Thyroid gland (tissue), 4 donors: ENCODE results near the gene FLT3. TPM values are rescaled to one million over a fixed set of nuclear protein-coding genes. Genes with fewer than 3 reads are reported as not detected.
"Not testable (repeated sequence)": the region's sequence is repeated elsewhere in the genome, so short reads cannot be mapped to it uniquely, and the experiment has no call there.

Experiments
- DNase-seq, 2 donors: peaks; one replicate each; pipeline ENCODE4 v3.0.0-alpha.2; 2019
- H3K27ac ChIP-seq, 3 donors: fragments of 200-600 bp; sonication (generic); 1 replicate in 2 of 3; 2 replicates in 1 of 3; pipeline ENCODE4 v1.5.1; 2016 to 2019; ENCODE audit warnings: mild to moderate bottlenecking in 1 of 3, moderate library complexity in 1 of 3
- H3K27me3 ChIP-seq: fragments of 200-600 bp; sonication (generic); one replicate; pipeline ENCODE4 v1.5.1; 2019
- H3K36me3 ChIP-seq, 2 donors: fragments of 200-600 bp; sonication (generic); one replicate each; pipeline ENCODE4 v1.5.1; 2016 to 2019
- H3K4me1 ChIP-seq, 2 donors: fragments of 200-600 bp; sonication (generic); one replicate each; pipeline ENCODE4 v1.5.1; 2017 to 2019
- H3K4me3 ChIP-seq, 3 donors: fragments of 200-600 bp; sonication (generic); replicated peaks in 1 of 3; 1 replicate in 2 of 3; 2 replicates in 1 of 3; pipeline ENCODE4 v1.5.1; 2016; ENCODE audit warnings: mild to moderate bottlenecking in 1 of 3
- H3K9me3 ChIP-seq: fragments of 200-600 bp; sonication (generic); one replicate; pipeline ENCODE4 v1.5.1; 2017
- POLR2A ChIP-seq, 2 donors: fragments of 450-650 bp; IDR thresholded peaks; one replicate each; pipeline ENCODE4 v1.6.1; 2017; ENCODE audit warnings: antibody characterized with exemption in 2 of 2, mild to moderate bottlenecking in 2 of 2, moderate library complexity in 1 of 2
- WGBS, 2 donors: methylation state at CpG; one replicate each; pipeline ENCODE4 v1.1.5; 2017; 5-methylcytosine and 5-hydroxymethylcytosine counted together
- intact Hi-C: fragments of 100-400 bp; cut with DNase I; formaldehyde crosslinking; loops from one replicate; pipeline ENCODE4 v1.15.1; 2023
- total RNA-seq, 4 donors: library from RNA; depleted of rRNA; stranded (reverse); fragments of >200 nt; gene quantifications; one replicate each; pipeline ENCODE4 v1.2.3, GENCODE V29; 2016
- TF ChIP-seq, protein P1 (sequence below), 6 experiments: fragments of 200-600 bp in 3 of 6; fragments of 450-650 bp in 3 of 6; sonication (generic) in 3 of 6; IDR thresholded peaks; one replicate each; pipeline ENCODE4 v1.5.1; 2016 to 2019; ENCODE audit warnings: antibody characterized with exemption in 6 of 6, mild to moderate bottlenecking in 2 of 6, inconsistent platforms in 1 of 6, moderate library complexity in 1 of 6

FLT3 gene
- total RNA-seq = 1 to 10 TPM in 1 of 4 donors, under 1 TPM in 3; 0.11 to 1.2 (median 0.68) TPM

DNA sequence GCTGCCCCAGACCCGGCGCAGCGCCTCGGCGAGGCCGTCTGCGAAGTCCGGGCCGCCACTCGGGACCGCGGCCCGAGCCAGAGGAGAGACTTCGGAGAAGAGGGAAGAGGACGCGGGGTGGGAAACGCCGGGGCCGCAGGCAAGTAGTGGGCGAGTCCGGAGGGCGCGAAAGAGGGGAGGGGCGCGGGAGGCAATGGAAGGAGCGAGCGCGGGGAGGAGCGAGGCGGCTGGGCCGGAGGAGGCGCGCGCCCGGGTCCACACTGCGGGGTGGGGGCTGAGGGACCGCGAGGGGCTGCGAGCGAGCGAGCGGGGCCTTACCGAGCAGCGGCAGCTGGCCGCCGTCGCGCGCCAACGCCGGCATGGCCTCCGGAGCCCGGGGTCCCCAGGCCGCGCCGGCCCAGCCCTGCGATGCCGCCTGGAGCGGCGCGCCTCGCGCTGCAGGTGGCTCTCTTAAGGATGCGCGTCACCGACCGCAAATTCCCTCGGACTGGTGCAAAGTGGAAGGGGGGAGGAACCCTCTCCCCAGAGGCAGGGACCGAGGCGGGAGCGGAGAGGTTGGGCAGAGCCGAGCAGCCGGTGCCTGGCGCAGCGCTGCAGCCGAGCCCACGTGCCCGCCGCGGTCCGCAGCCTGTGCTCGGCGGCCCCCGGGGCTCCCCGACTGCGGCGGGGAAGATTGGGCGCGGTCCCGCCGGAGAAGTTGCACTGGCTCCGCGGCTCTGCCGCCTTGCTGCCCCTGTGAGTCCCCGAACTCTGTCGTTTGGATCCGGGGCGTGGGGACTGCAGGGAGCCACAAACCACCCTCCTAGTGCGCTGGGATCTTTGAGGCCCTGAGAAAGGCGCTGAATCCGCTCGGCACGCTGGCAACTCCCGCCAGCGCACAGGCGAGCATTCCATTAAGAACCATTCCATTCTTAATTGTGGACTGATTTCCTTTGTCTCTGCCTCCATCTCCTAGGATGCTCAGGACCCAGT lies at the start of gene FLT3:
FLT3 (minus strand) TSS at position 427 of the 972 bp plus-strand sequence; CDS start at position 361, 66 bp downstream.
- H3K4me3 ChIP-seq = peak within 1 kb of the TSS in 1 of 3 donors; percentile 9
- peak; percentile 28 to 42 for DNase-seq
- H3K36me3 ChIP-seq = no peaks in the 10 kb centered on the region
- H3K27ac ChIP-seq = no peak within 1 kb of the TSS
- TF ChIP-seq, protein P1, sequence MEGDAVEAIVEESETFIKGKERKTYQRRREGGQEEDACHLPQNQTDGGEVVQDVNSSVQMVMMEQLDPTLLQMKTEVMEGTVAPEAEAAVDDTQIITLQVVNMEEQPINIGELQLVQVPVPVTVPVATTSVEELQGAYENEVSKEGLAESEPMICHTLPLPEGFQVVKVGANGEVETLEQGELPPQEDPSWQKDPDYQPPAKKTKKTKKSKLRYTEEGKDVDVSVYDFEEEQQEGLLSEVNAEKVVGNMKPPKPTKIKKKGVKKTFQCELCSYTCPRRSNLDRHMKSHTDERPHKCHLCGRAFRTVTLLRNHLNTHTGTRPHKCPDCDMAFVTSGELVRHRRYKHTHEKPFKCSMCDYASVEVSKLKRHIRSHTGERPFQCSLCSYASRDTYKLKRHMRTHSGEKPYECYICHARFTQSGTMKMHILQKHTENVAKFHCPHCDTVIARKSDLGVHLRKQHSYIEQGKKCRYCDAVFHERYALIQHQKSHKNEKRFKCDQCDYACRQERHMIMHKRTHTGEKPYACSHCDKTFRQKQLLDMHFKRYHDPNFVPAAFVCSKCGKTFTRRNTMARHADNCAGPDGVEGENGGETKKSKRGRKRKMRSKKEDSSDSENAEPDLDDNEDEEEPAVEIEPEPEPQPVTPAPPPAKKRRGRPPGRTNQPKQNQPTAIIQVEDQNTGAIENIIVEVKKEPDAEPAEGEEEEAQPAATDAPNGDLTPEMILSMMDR (IDR thresholded peaks at IDR 0.05) = no peak
- no peak for TF ChIP-seq POLR2A (IDR thresholded peaks at IDR 0.05)
- H3K4me1 ChIP-seq = peaks cover 0 to 15% of the 10 kb centered on the region in 2 donors
- H3K27me3 ChIP-seq = peaks cover 11% of the 10 kb centered on the region
- H3K9me3 ChIP-seq = no peaks in the 10 kb centered on the region
- intact Hi-C loops = no loop called here
- 2 to 4% methylated on average over 53 to 71 of the region's 106 CpGs for WGBS, 2 donors

DNA sequence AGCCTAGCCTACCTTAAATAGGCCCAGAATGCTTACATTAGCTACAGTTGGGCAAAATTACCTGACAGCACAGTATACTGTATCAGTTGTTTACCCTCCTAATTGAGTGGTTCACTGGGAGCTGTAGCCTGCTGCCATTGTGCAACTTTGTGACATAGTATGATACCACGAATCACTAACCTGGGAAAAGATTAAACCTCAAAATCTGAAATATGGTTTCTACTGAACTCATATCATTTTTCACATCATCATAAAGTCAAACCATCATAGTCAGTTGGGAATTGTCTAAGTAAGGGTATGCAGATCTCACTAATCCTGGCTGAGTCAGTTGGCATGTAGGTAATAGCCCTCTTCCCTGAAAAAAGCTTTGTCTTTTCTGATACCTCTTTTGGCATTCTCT lies 47.1 kb upstream of the FLT3 start:
- H3K36me3 ChIP-seq = no peaks in the 10 kb centered on the region
- no peak for DNase-seq
- no peaks in the 10 kb centered on the region for H3K9me3 ChIP-seq
- H3K4me3 ChIP-seq = no peak overlapping the region
- no peak for TF ChIP-seq POLR2A (IDR thresholded peaks at IDR 0.05)
- TF ChIP-seq, protein P1 (IDR thresholded peaks at IDR 0.05) = no peak
- peaks cover 3 to 6% of the 10 kb centered on the region in 2 donors for H3K4me1 ChIP-seq
- no peaks in the 10 kb centered on the region for H3K27me3 ChIP-seq
- no peak overlapping the region for H3K27ac ChIP-seq
- 88 to 95% methylated on average over 1 of the region's 1 CpG for WGBS, 2 donors
- intact Hi-C loops = no loop called here

DNA sequence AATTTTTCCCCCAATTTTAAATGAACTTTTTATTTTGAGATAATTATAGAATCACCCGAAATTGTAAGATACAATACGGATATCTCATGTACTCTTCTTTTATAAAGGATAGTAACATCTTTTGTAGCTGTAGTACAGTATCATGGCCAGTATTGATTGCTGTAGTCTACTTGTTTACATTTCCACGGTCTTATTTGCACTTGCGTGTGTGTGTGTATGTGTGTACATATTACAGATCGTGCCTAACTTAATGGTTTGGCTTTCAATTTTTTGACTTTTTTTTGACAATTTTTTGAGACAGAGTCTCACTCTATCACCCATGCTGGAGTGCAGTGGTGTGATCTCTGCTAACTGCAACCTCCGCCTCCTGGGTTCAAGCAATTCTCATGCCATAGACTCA lies 44.7 kb upstream of the FLT3 start:
- 97 to 99% methylated on average over 6 of the region's 6 CpGs for WGBS, 2 donors
- Histone ChIP-seq H3K4me1 (peaks cover 5 to 18% of the 10 kb centered on the region in 2 donors), H3K27ac (no peak overlapping the region), H3K9me3 (no peaks in the 10 kb centered on the region), H3K4me3 (no peak overlapping the region), H3K27me3 (no peaks in the 10 kb centered on the region), H3K36me3 (no peaks in the 10 kb centered on the region)
- intact Hi-C loops = no loop called here
- TF ChIP-seq, protein P1 (IDR thresholded peaks at IDR 0.05) = no peak
- no peak for TF ChIP-seq POLR2A (IDR thresholded peaks at IDR 0.05)
- DNase-seq = no peak

DNA sequence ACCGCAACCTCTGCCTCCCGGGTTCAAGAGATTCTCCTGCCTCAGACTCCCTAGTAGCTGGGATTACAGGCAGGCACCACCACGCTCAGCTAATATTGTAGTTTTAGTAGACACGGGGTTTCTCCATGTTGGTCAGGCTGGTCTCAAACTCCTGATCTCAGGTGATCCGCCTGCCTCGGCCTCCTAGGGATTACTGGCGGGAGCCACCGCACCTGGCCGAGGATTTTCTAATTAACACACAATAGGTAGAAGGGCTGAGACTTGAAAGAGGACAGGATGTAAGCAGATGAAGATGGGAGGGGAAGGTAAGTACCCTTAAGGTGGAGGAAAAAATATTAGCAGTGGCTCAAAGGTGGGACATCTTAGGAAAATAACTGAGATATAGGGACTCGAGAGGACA lies 41.2 kb upstream of the FLT3 start:
- intact Hi-C loops, H3K9me3 ChIP-seq, DNase-seq, H3K27ac ChIP-seq, H3K36me3 ChIP-seq, H3K4me3 ChIP-seq, H3K27me3 ChIP-seq: not testable (repeated sequence)
- 77 to 81% methylated on average over 10 of the region's 10 CpGs for WGBS, 2 donors
- peaks cover 13 to 28% of the 10 kb centered on the region in 2 donors for H3K4me1 ChIP-seq

DNA sequence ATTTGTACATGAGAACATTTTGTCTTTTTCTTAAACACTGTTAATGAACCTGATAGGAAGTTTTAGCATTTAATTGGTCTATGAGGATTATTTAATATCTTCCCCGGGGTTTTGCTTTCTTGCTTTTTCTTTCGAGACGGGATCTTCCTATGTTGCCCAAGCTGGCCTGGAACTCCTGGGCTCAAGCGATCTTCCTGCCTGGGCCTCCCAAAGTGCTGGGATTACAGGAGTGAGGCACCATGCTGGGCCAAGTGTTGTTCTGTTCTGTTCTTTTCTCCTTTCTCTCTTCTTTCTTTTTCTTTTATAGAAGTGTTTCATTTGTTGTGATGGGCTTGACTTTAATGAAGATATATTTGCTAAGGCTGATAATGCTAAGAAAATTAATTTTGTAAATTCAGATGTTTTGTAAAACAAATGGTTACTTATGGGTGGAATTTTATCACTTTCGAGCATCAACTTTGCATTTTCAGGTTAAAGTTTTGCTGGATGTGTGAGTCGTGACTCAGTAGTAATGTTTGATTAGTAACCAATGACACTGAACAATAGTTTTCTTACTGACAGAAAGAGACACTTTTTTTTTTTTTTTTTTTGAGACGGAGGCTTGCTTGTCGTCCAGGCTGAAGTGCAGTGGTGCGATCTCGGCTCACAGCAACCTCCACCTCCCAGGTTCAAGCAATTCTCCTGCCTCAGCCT lies 40.2 kb upstream of the FLT3 start:
- peaks cover 13 to 28% of the 10 kb centered on the region in 2 donors for H3K4me1 ChIP-seq
- no peak overlapping the region for H3K27ac ChIP-seq
- WGBS, 2 donors = 72 to 81% methylated on average over 10 of the region's 10 CpGs

More for the DNA sequence above, 40.2 kb upstream of the FLT3 start:
- H3K4me3 ChIP-seq = no peak overlapping the region
- H3K36me3 ChIP-seq = no peaks in the 10 kb centered on the region
- DNase-seq = no peak
- no peaks in the 10 kb centered on the region for H3K27me3 ChIP-seq
- TF ChIP-seq, protein P1 (IDR thresholded peaks at IDR 0.05) = no peak
- TF ChIP-seq POLR2A (IDR thresholded peaks at IDR 0.05) = no peak
- intact Hi-C loops = no loop called here
- H3K9me3 ChIP-seq = no peaks in the 10 kb centered on the region
